HG02840 (cell line): ENCODE data around the gene OR2T35.
"Not testable (repeated sequence)": the region's sequence is repeated elsewhere in the genome, so short reads cannot be mapped to it uniquely, and the experiment has no call there.

Experiments used
- ATAC-seq: cut with Tn5 transposase; IDR thresholded peaks from one replicate; pipeline ENCODE4 v1.9.1; 2021; ENCODE audit warnings: mild to moderate bottlenecking, moderate library complexity, moderate number of reproducible peaks; ENCODE audit not compliant: unreplicated experiment, low FRiP score

OR2T35 gene

GRCh38 chr1:248645178-248645577, at the start of gene OR2T35:
Gene OR2T35, minus strand, starts transcription at chr1:248645278. Its CDS starts 6,020 bp downstream, at chr1:248639258.
- not testable (repeated sequence) for ATAC-seq

GRCh38 chr1:248691567-248692155, 46.6 kb upstream of the OR2T35 start:
- ATAC-seq, result no peak

GRCh38 chr1:248688527-248689298, 43.6 kb upstream of the OR2T35 start:
- ATAC-seq, result peak; percentile 72

- ATAC-seq, result peak; percentile 70
Observed at GRCh38 chr1:248686815-248687214, 41.7 kb upstream of the OR2T35 start.

GRCh38 chr1:248681651-248682050, 36.6 kb upstream of the OR2T35 start:
- no peak for ATAC-seq

GRCh38 chr1:248670003-248670402, 24.9 kb upstream of the OR2T35 start:
- ATAC-seq, result no peak

- ATAC-seq, result peak; percentile 87
Observed at GRCh38 chr1:248663453-248664328, 18.6 kb upstream of the OR2T35 start.

GRCh38 chr1:248656797-248657196, 11.7 kb upstream of the OR2T35 start:
- ATAC-seq, result not testable (repeated sequence)

GRCh38 chr1:248655354-248655753, 10.3 kb upstream of the OR2T35 start, which contains the start of gene OR2T27:
Gene OR2T27, minus strand, starts transcription at chr1:248655528. Its CDS starts 4,644 bp downstream, at chr1:248650884.
- peak; percentile 56 for ATAC-seq

- ATAC-seq, result not testable (repeated sequence)
Observed at GRCh38 chr1:248648770-248649536, 3.9 kb upstream of the OR2T35 start.

GRCh38 chr1:248642971-248643651, 2.0 kb downstream of the OR2T35 start:
- ATAC-seq, result peak; percentile 76

- ATAC-seq, result not testable (repeated sequence)
Observed at GRCh38 chr1:248641583-248641982, 3.5 kb downstream of the OR2T35 start.

GRCh38 chr1:248640906-248641305, 4.2 kb downstream of the OR2T35 start:
- ATAC-seq, result peak; percentile 26

- ATAC-seq, result not testable (repeated sequence)
Observed at GRCh38 chr1:248639652-248640051, 5.4 kb downstream of the OR2T35 start.

- not testable (repeated sequence) for ATAC-seq
Observed at GRCh38 chr1:248636612-248637011, 8.5 kb downstream of the OR2T35 start.

GRCh38 chr1:248634991-248635390, 10.1 kb downstream of the OR2T35 start, which contains the start of gene OR2T11:
Gene OR2T11, minus strand, starts transcription at chr1:248635091. Its CDS starts 7,963 bp downstream, at chr1:248627128.
- not testable (repeated sequence) for ATAC-seq

- no peak for ATAC-seq
Observed at GRCh38 chr1:248631354-248632008, 13.6 kb downstream of the OR2T35 start.

- ATAC-seq, result no peak
Observed at GRCh38 chr1:248630551-248630950, 14.5 kb downstream of the OR2T35 start.
